A673 (cell line): ENCODE measurements around the gene PDCD6IP. TPM values are rescaled to one million over a fixed set of nuclear protein-coding genes. Genes with fewer than 3 reads are reported as not detected.

Experiments used
- BruUV-seq: library from RNA; stranded (reverse); fragments of 400-500 nt; replicated peaks from 2 replicates; lab custom pipeline; 2021; lab: Mats Ljungman, UMichigan
- CTCF ChIA-PET: fragments of 300-600 bp; sonication (Branson Sonifier 250); formaldehyde crosslinking; loops from one replicate; lab custom pipeline; 2022; ENCODE audit warnings: antibody characterized with exemption; lab: Charles Lee
- POLR2A ChIA-PET: fragments of 300-600 bp; sonication (Branson Sonifier 250); formaldehyde crosslinking; loops from one replicate; lab custom pipeline; 2022; ENCODE audit warnings: antibody characterized with exemption; ENCODE audit not compliant: low non-redundant PET; lab: Charles Lee
- DNase-seq: peaks from one replicate; pipeline ENCODE4 v3.0.0-alpha.2; 2015; ENCODE audit warnings: low spot score
- H3K27ac ChIP-seq: fragments of 200-600 bp; sonication (generic); 2 replicates; pipeline ENCODE4 v1.5.1; 2016; ENCODE audit warnings: mixed run types, low read depth, mild to moderate bottlenecking, mixed read lengths, antibody characterized with exemption, low read length; ENCODE audit not compliant: poor library complexity, severe bottlenecking
- H3K27me3 ChIP-seq: fragments of 200-600 bp; sonication (generic); replicated peaks from 2 replicates; pipeline ENCODE4 v1.6.1; 2017; ENCODE audit warnings: mixed run types, low read depth, mild to moderate bottlenecking, mixed read lengths, antibody characterized with exemption, low read length; ENCODE audit not compliant: insufficient read depth, poor library complexity
- H3K36me3 ChIP-seq: fragments of 200-600 bp; sonication (generic); 2 replicates; pipeline ENCODE4 v1.6.1; 2016; ENCODE audit warnings: mixed run types, mild to moderate bottlenecking, mixed read lengths, antibody characterized with exemption, low read length; ENCODE audit not compliant: insufficient read depth, poor library complexity, severe bottlenecking
- H3K4me1 ChIP-seq: fragments of 200-600 bp; sonication (generic); 2 replicates; pipeline ENCODE4 v1.6.1; 2017; ENCODE audit warnings: mixed run types, mild to moderate bottlenecking, mixed read lengths, antibody characterized with exemption, low read length; ENCODE audit not compliant: insufficient read depth, poor library complexity, severe bottlenecking
- H3K4me3 ChIP-seq: fragments of 200-600 bp; sonication (generic); 2 replicates; pipeline ENCODE4 v1.5.1; 2016; ENCODE audit warnings: low read depth, mixed run types, mild to moderate bottlenecking, mixed read lengths, low read length; ENCODE audit not compliant: poor library complexity, severe bottlenecking
- H3K9me3 ChIP-seq: fragments of 200-600 bp; sonication (generic); 2 replicates; pipeline ENCODE4 v1.6.1; 2016; ENCODE audit warnings: mixed run types, low read depth, mild to moderate bottlenecking, mixed read lengths, antibody characterized with exemption, low read length; ENCODE audit not compliant: poor library complexity, severe bottlenecking
- EZH2 ChIP-seq: fragments of 200-600 bp; sonication (generic); IDR thresholded peaks from 2 replicates; pipeline ENCODE4 v1.6.1; 2017; ENCODE audit warnings: borderline replicate concordance, low read depth, mild to moderate bottlenecking, mixed read lengths, antibody characterized with exemption, low read length; ENCODE audit not compliant: poor library complexity, severe bottlenecking
- intact Hi-C: fragments of 100-400 bp; cut with micrococcal nuclease; formaldehyde crosslinking; loops from one replicate; pipeline ENCODE4 v1.10.0; 2022; ENCODE audit not compliant: unreplicated experiment
- total RNA-seq: library from RNA; stranded (reverse); gene quantifications from 2 replicates; pipeline ENCODE4 v1.2.3, GENCODE V29; 2021
- TF ChIP-seq, protein P1 (sequence below): fragments of 300-800, 200-600 bp; sonication (generic); conservative IDR thresholded peaks from 2 replicates; pipeline ENCODE4 v1.5.1; 2017; ENCODE audit warnings: low read depth, mild to moderate bottlenecking, antibody characterized with exemption, low read length, moderate library complexity, mixed read lengths

The PDCD6IP gene
- total RNA-seq, 1 experiment from 2014 or later, result 230 TPM

DNA sequence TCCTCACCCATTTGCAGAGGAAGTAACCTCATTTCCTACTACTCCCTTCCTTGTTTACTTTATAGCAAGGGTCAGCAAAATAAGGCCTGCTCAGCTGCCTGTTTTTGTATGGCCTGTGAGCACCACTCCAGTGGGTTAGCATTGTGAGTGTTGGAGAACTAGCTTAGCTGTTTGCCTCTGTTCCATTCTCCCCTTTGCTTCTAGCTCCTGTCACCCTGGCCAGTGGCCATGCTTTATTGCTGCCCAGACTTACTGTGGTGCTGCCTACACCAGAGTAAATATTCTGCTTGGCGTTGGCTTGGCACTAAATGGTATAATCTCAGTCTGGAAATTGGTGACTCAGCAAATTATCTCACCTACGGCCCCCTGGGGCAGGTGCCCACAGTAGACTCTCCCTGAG, 8.8 kb downstream of the PDCD6IP start:
- intact Hi-C loops, result no loop called here
- CTCF ChIA-PET, result no interaction called here
- POLR2A ChIA-PET, result no interaction called here
- Histone ChIP-seq H3K9me3 (no peaks in the 10 kb centered on the region), H3K4me3 (no peak overlapping the region), H3K27ac (no peak overlapping the region), H3K27me3 (no peaks in the 10 kb centered on the region), H3K4me1 (peaks cover 9% of the 10 kb centered on the region), H3K36me3 (peaks cover 11% of the 10 kb centered on the region)
- BruUV-seq, result no TSS peak
- TF ChIP-seq EZH2, result no peak
- TF ChIP-seq, protein P1, sequence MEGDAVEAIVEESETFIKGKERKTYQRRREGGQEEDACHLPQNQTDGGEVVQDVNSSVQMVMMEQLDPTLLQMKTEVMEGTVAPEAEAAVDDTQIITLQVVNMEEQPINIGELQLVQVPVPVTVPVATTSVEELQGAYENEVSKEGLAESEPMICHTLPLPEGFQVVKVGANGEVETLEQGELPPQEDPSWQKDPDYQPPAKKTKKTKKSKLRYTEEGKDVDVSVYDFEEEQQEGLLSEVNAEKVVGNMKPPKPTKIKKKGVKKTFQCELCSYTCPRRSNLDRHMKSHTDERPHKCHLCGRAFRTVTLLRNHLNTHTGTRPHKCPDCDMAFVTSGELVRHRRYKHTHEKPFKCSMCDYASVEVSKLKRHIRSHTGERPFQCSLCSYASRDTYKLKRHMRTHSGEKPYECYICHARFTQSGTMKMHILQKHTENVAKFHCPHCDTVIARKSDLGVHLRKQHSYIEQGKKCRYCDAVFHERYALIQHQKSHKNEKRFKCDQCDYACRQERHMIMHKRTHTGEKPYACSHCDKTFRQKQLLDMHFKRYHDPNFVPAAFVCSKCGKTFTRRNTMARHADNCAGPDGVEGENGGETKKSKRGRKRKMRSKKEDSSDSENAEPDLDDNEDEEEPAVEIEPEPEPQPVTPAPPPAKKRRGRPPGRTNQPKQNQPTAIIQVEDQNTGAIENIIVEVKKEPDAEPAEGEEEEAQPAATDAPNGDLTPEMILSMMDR, result no peak
- DNase-seq, result no peak

DNA sequence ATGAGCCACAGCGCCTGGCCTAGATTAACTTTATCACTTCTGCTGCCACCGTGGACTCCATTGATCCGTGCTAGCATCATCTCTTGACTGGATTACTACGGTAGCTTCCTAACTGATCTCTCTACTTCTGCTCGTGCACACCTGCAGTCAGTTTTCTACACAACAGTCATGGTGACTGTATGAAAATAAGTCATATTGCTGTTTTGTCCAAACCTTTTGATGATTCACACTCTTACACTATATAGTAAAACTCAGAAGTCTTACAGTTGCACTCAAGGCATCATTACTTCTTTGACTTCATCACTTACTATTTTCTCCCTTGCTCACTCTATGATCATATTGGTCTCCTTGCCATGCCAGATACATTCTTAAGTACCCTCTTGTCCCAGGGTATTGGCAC, 10.1 kb downstream of the PDCD6IP start:
- DNase-seq, result no peak
- H3K27me3 ChIP-seq, result no peaks in the 10 kb centered on the region
- intact Hi-C loops, result no loop called here
- H3K9me3 ChIP-seq, result no peaks in the 10 kb centered on the region
- H3K27ac ChIP-seq, result no peak overlapping the region
- BruUV-seq, result no TSS peak
- CTCF ChIA-PET, result no interaction called here
- H3K4me3 ChIP-seq, result no peak overlapping the region
- POLR2A ChIA-PET, result no interaction called here
- TF ChIP-seq EZH2, result no peak
- TF ChIP-seq, protein P1, result no peak
- peaks cover 9% of the 10 kb centered on the region for H3K4me1 ChIP-seq
- peaks cover 7% of the 10 kb centered on the region for H3K36me3 ChIP-seq

DNA sequence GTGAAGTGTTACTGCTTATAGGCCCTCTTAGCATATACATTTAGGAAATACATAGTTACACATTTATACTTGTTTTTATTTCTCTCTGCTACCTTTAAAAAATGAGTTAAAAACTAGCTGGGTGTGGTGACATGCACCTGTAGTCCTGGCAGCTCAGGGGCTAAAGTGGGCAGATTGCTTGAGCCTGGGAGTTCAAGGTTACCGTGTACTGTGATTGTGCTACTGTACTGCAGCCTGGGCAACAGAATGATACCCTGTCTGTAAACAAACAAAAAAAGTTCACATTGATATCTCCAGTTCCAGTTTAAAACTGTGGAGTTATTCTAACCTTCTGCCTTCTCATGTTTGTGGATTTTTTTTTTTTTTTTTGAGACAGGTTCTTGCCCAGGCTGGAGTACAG, 12.1 kb downstream of the PDCD6IP start:
- no TSS peak for BruUV-seq
- Histone ChIP-seq H3K36me3 (peaks cover 10% of the 10 kb centered on the region), H3K4me3 (no peak overlapping the region), H3K4me1 (peaks cover 9% of the 10 kb centered on the region), H3K9me3 (no peaks in the 10 kb centered on the region), H3K27me3 (no peaks in the 10 kb centered on the region), H3K27ac (no peak overlapping the region)
- TF ChIP-seq EZH2, result no peak
- no peak for DNase-seq
- POLR2A ChIA-PET, result no interaction called here
- intact Hi-C loops, result no loop called here
- CTCF ChIA-PET, result no interaction called here

DNA sequence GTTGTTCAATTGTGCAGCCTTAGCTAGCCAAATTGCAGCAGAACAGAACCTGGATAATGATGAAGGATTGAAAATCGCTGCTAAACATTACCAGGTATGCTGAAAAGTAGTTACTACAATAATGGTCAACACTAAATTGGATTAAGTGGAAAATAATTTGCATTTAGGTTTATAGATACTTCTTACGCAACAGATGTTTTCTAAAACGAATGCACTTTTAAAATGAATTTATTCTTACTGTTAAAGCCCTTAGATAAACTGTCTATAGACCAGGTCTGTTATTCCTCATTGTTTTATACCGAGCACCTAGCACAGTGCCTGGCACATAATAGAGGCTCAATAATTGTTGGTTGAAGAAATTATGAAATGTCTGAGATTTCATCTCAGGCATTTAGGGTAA, 23.6 kb downstream of the PDCD6IP start:
- intact Hi-C loops, result no loop called here
- no TSS peak for BruUV-seq
- H3K27ac ChIP-seq, result no peak overlapping the region
- POLR2A ChIA-PET, result no interaction called here
- H3K4me3 ChIP-seq, result no peak overlapping the region
- TF ChIP-seq EZH2, result no peak
- TF ChIP-seq, protein P1, result no peak
- no peaks in the 10 kb centered on the region for H3K9me3 ChIP-seq
- H3K27me3 ChIP-seq, result no peaks in the 10 kb centered on the region
- H3K4me1 ChIP-seq, result peaks cover 4% of the 10 kb centered on the region
- peaks cover 35% of the 10 kb centered on the region for H3K36me3 ChIP-seq
- CTCF ChIA-PET, result no interaction called here
- no peak for DNase-seq
